Right renal cortex interstitium (tissue), 3 donors: ENCODE results near the gene CCND1. TPM values are rescaled to one million over a fixed set of nuclear protein-coding genes. Genes with fewer than 3 reads are reported as not detected.

ENCODE experiments used
- DNase-seq, 3 donors: peaks; one replicate each; pipeline ENCODE4 v3.0.0-alpha.2; 2013; ENCODE audit warnings: low read depth in 3 of 3, low spot score in 2 of 3
- polyA plus RNA-seq, 3 donors: library from polyadenylated mRNA; unstranded; fragments of 120-200 nt; gene quantifications; one replicate each; pipeline ENCODE4 v1.2.1, GENCODE V29; 2013; ENCODE audit not compliant: insufficient read length in 3 of 3

CCND1 gene
- polyA plus RNA-seq, 3 donors = 115 to 142 (median 126) TPM

- DNase-seq = no peak
Measured at GRCh38 chr11:69664103-69664775, 23.3 kb downstream of the CCND1 start.

DNA sequence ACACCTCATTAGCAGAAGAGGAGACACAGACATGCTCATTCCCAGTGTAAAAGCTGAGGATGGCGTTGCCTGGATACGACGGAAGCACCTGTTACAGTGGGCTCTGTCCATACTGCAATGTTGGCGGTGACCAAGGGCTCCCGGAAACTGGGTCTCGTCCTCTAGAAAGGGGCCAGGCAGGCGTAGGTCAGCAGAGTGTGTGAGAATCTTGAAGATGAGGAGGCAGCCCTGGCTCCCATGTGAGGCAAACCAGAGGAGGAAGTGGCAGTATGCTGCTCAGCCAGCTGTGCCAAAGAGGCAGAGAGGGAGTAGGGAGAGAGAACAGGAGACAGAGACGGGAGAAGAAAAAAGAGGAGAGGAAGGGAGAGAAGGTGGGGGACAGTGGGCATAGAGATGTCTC, 23.9 kb downstream of the CCND1 start:
- DNase-seq = no peak

DNA sequence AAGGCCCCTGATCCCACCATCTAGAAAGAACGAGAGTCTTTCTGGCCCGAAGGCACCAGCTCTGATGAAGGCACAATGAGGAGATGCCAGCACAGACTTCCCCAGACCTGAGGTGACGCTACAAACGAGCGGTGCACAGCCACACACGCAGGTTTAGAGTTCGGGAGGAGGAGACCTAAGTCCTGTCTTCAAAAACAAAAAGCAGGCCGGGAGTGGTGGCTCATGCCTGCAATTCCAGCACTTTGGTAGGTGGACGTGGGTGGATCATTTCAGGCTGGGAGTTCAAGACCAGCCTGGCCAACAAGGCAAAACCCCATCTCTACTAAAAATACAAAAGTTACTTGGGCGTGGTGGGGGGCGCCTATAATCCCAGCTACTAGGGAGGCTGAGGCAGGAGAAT, 24.7 kb downstream of the CCND1 start:
- DNase-seq = no peak

DNA sequence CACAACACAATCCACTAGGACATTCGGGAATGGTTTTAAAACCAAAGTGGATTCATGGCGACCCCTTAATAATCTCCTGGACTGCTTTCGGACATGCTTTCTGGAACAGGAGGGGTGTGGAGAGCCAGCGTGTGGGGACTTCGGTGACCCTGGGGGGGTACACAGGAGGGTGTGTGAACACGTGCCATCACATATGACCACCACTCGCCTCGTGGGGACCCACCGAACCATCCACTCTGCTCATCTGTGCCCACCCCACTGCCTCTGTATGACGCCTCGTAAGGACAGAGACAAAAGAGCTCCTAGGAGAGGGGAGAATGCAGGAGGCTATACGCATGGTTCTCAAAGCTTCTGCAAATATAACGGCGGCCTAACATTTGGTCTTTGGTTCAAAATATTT, 25.3 kb downstream of the CCND1 start:
- no peak for DNase-seq

DNA sequence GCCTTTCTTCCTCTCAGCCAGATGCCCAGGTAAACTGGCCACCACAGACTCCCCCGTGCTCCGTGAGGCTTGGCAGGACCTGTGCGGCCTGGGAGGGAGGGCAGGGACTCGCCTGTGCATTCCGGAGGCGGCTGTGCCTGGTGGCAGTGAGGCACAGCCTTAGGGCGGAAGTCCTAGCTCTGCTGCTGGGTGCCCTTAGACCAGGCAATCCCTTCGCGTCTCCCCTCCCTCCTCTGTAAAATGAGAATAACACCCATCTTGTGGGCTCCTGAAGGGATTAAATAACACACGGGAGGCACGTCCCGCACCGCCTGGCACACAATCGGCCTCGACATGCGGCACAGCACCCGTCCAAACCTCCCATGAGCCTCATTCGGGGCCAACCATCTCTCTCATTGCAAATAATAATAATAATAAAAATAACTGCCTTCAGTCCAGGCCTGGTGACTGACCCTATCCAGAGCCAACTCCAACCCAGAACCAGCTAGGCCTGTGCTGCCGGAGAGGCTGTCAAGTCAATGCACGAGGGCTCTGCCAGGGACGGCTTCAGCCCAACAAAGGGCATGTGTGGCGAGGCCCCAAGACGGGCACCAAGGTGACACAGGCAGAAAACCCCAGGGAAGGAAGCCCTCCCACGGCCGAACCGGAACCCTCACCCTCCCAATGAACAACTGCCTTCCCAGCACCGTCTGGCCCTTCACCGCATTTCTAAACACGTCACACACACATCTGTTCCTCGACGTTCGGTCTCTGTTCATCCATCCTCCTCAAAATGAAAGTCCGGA, 26.0 kb downstream of the CCND1 start:
- DNase-seq = no peak

- DNase-seq = no peak
Measured at GRCh38 chr11:69667619-69668604, 27.0 kb downstream of the CCND1 start.

GRCh38 chr11:69669486-69669885, 28.5 kb downstream of the CCND1 start:
- no peak for DNase-seq

DNA sequence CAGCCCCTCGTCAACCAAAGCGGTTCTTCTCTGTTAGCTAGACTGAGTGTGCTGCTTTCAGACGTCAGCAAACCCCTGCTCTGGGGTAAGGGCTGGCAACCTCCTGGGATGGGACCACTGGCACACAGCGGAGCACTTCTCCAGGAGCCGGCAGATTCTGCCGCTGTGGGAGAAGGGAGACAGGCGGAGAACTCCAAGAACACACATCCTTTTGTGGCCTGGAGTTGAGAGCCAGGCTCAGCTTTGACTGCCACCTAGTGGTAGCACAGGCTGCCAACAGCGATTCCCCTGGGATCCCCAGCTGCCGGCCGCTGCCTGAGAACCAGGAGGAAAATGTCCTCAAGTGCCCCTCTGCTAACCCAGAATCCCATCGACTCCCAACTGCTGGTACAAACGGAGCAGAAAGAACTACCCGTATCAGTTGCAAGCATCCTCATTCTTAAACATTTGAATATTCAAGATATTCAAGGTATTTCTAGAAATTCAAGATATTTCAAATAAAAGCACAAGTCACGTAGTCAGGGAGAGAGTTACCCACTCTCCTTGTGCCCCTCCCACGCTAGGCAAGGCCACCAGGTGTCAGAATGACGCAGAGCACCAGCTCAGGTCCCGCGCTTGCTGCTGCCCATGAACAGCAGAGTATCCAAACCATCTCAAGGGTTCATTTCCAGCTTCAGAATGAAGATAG, 29.3 kb downstream of the CCND1 start:
- peak in 2 of 3 donors; percentile 77 to 78 for DNase-seq

GRCh38 chr11:69671734-69672465, 30.9 kb downstream of the CCND1 start:
- no peak for DNase-seq

DNA sequence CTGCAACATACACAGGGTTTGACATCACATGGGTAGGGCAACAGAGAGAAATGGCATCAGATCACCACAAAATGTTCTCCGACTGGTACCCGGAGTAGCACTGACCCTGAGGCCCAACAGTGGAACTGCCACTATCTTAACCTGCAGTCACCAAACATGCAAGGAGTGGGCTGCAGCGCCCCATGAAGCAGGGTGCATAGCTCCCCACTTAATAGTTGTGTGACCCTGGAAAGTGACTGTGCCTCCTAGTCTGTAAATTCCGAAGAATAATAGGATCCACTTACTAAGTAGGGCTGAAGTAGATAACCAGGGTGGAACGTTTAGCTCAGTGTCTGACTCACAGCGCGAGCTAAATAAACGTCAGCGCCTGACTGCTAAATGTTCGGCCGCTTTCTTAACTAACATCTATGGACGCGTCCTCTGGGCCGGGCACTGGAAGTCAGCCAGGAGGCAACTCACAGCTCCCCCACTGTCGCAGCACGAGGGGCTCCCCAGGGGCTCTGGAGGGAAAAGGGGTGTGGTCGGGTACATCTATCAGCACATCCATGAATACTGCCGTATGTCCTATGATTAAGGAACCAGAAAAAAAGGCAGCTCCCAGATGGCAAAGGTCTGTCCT, 33.4 kb downstream of the CCND1 start:
- no peak for DNase-seq

- DNase-seq = peak; percentile 77 to 90 (median 89)
Measured at GRCh38 chr11:69674886-69675714, 34.1 kb downstream of the CCND1 start, which contains the start of gene LTO1. Gene LTO1, minus strand, starts transcription at chr11:69675353. Its CDS starts 114 bp downstream, at chr11:69675239.

- no peak for DNase-seq
Measured at GRCh38 chr11:69677749-69678148, 36.8 kb downstream of the CCND1 start.

DNA sequence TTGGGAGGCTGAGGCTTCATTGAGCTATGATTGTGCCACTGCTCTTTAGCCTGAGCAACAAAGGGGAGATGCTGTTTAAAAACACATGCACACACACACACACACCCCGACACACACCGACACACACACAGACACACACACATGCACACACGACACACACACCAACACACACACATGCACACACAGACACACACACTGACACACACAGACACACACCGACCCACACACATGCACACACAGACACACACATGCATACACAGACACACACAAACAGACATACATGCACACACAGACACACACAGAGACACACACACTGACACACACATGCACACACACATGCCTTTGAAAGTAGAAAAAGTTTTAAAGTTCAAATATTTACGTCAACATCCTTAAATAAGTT, 39.7 kb downstream of the CCND1 start:
- no peak for DNase-seq

DNA sequence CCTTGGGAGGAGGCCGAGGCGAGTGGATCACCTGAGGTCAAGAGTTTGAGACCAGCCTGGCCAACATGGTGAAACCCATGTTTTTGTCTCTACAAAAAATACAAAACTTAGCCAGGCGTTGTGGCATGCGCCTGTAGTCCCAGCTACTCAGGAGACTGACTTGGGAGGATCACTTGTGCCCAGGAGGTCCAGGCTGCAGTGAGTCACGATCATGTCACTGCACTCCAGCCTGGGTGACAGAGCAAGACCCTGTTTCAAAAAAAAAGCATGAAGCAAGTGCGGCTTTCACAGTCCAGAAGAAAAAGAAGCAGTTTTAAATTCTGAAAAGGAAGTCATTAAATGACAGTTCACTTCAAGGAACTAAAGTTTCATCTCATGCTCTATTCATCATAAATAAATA, 41.3 kb downstream of the CCND1 start:
- DNase-seq = no peak

DNA sequence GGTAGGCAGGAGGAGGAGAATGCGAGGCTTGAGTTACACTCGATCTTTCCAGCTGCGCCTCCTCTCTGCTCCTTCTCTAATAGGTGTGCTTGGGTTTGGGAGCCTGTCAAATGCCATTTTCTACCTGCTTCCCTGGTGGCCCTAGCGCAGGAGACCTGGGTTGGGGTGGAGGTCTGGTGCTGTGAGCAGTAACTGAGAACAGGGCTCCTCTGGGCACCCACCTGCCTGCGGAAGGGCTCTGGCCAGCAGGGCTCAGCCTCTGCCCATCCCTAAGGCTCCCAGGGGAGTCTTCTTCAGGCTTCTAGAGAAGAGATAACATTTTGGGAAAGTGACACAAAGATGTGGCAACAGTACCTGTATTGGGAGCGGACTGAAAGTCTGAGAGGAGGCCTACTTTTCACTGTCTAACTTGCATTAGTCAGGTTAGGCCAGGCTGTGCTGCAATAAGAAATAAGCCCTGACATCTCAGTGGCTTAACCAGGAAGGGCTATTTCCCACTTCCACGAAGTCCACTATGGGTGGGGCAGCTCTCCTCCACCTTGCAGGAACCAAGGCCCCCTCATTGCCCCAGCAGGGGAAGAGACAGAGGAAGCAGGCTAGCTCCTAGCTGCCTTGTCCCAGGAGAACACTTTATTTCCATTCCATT, 41.8 kb downstream of the CCND1 start:
- no peak for DNase-seq

DNA sequence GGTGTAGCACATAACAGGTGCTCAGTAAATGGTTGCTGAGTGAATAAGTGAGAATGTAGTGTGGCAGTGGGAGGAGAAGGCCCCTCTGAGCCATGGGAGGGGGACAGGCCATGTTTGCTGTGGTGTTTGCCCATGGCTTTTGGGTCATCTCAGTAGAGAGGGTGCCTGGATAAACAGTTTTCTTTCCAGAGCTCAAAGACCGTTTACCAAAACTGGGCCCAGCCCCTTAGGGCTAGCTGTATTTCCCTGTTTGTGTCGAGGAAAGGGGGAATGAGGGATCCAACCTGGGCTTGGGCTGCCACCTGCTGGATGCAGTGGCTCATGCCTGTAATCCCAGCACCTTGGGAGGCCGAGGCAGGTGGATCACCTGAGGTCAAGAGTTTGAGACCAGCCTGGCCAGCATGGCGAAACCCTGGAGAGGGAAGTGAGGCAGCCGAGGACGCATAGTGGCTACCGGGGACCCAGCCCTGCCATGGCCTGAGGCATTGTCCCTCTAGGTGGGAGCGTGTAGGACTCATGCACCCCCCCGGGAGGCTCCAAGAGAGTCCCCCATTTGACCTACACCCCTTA, 42.9 kb downstream of the CCND1 start:
- DNase-seq = no peak

DNA sequence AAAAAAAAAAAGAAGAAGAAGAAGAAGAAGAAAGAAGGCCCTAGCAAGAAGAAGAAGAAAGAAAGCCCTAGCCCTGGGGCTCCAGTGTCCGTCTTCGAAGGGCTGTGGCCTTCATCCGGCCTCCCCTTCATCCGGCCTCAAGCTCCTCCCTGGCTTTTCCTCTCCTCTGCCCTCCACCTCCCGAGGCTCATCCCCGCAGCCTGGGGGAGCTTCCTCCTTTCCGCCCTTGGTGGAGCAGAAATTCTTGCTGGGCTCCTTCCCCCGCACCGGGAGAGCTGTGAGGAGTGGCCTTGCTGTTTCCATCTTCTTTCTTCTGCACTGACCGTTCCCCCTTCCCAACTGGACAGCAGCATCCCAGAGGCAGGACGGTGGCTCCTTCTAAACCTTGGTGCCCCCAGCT, 43.7 kb downstream of the CCND1 start:
- DNase-seq = no peak

GRCh38 chr11:69685348-69685747, 44.4 kb downstream of the CCND1 start:
- no peak for DNase-seq
